Colonic mucosa (tissue), 4 donors: ENCODE results near the gene SLC25A21. TPM values are rescaled to one million over a fixed set of nuclear protein-coding genes. Genes with fewer than 3 reads are reported as not detected.

Source experiments
- DNase-seq: peaks from one replicate; pipeline ENCODE4 v3.0.0-alpha.2; 2020
- H3K27ac ChIP-seq: fragments of 200-600 bp; one replicate; pipeline ENCODE4 v1.8.0; 2021
- H3K27me3 ChIP-seq: fragments of 200-600 bp; one replicate; pipeline ENCODE4 v1.8.0; 2021
- H3K36me3 ChIP-seq: fragments of 200-600 bp; one replicate; pipeline ENCODE4 v1.8.0; 2021
- H3K4me1 ChIP-seq: fragments of 200-600 bp; one replicate; pipeline ENCODE4 v1.8.0; 2021; ENCODE audit warnings: mild to moderate bottlenecking
- H3K4me3 ChIP-seq: fragments of 200-600 bp; one replicate; pipeline ENCODE4 v1.8.0; 2021
- H3K9ac ChIP-seq, 2 donors: one replicate each; pipeline ENCODE4 v1.7.0; 2013; ENCODE audit warnings: control low read depth in 2 of 2, low read depth in 2 of 2, low read length in 2 of 2
- H3K9me3 ChIP-seq: fragments of 200-600 bp; one replicate; pipeline ENCODE4 v1.8.0; 2021
- intact Hi-C: fragments of 100-400 bp; cut with DNase I; formaldehyde crosslinking; loops from one replicate; pipeline ENCODE4 v1.14.1; 2022
- total RNA-seq, 2 donors: library from RNA; stranded (reverse); fragmentation: NEBNext Ultra II Directional in 1 of 2; extraction: Animal tissue kit (Norgen Biotek cat#: 25700) in 1 of 2; gene quantifications; one replicate each; pipeline ENCODE4 v1.2.1, GENCODE V29; 2021
- TF ChIP-seq, protein P1 (sequence below): fragments of 200-600 bp; IDR thresholded peaks from one replicate; pipeline ENCODE4 v1.8.0; 2022; ENCODE audit warnings: antibody characterized with exemption, mild to moderate bottlenecking
- donor health status: healthy.
- donor health status: DM: no; HTN: no; CAD: no.
- donor health status: DM: no; HTN: no; CAD: no.

The SLC25A21 gene
- total RNA-seq, 2 donors from 2014 or later: 0.77 to 0.82 TPM

DNA sequence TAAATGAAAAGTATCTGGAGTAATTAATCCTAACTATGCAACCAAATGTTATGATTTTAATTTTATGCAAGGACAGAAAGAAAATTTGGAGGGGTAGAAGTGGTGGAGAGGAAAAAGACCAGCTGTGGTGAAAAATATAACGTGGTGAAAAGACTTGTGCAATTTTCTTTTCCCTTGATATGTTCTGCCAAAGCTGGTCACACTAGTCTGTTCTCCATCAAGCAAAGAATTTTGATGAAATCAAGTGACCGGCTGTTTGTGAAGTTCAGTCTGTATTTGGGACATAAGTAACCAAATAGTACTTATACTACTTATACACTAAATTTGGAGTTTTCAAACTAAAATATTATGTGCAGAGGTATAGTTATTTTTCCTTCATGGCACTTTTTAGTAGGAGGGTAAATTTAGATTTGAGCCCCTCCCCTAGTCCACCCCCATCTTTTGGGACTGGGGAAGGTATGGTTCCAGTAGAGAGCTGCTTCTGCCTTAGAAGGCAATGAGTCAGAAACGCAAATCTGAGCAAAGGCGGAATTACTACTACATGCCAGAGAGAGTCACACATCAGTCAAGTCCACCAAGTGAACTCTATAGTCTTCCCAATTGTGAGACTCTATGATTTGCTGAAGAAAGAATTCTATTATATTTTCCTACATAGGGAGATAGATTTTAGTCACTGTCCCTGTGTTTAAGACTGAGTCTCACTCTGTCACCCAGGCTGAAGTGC lies 229.7 kb downstream of the SLC25A21 start:
- Histone ChIP-seq H3K27ac (no peak overlapping the region), H3K9ac (no peak overlapping the region), H3K9me3 (no peaks in the 10 kb centered on the region), H3K36me3 (no peaks in the 10 kb centered on the region), H3K27me3 (no peaks in the 10 kb centered on the region), H3K4me1 (no peaks in the 10 kb centered on the region), H3K4me3 (no peak overlapping the region)
- TF ChIP-seq, protein P1, sequence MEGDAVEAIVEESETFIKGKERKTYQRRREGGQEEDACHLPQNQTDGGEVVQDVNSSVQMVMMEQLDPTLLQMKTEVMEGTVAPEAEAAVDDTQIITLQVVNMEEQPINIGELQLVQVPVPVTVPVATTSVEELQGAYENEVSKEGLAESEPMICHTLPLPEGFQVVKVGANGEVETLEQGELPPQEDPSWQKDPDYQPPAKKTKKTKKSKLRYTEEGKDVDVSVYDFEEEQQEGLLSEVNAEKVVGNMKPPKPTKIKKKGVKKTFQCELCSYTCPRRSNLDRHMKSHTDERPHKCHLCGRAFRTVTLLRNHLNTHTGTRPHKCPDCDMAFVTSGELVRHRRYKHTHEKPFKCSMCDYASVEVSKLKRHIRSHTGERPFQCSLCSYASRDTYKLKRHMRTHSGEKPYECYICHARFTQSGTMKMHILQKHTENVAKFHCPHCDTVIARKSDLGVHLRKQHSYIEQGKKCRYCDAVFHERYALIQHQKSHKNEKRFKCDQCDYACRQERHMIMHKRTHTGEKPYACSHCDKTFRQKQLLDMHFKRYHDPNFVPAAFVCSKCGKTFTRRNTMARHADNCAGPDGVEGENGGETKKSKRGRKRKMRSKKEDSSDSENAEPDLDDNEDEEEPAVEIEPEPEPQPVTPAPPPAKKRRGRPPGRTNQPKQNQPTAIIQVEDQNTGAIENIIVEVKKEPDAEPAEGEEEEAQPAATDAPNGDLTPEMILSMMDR: no peak
- intact Hi-C loops: loop anchor here (5.0 to 10.0 kb wide), 2 partner anchors 295 to 388 kb away; no protein-coding TSS in a partner anchor
- DNase-seq: no peak

DNA sequence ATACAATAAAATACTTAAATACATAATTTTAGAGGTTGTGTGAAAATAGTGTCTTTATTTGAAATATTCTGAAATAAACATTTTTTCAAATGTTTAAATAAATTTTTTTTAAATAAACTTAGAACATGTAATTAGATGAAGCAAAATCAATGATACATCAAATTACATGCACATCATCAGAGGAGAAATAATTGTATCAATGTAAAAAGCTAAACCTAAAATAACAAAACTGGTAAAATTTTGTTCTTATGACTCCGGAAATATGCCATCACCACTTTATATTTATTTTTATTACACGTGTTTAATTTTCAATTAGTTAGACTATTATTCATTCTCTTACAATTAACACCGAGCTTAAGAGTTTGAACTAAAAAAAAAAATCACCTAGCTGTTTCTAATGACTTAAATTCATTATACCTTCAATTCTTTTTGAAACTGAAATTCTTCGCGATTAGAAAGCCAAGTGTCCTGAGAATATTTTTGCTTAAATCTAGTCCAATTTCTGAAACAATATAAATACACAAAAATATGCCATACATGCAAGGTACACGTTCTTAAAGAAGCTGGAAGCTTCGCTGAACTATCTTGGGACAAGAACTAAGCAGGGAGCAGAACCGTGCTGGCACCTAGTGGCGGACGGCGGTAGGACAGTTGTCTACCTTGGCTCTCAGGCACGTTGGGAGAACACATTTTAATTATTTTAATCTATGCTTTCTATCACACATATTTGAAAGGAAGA lies 230.5 kb downstream of the SLC25A21 start:
- peak; percentile 78 for DNase-seq
- Histone ChIP-seq H3K27me3 (no peaks in the 10 kb centered on the region), H3K4me1 (no peaks in the 10 kb centered on the region), H3K27ac (no peak overlapping the region), H3K36me3 (no peaks in the 10 kb centered on the region), H3K9me3 (no peaks in the 10 kb centered on the region), H3K4me3 (no peak overlapping the region), H3K9ac (no peak overlapping the region)
- TF ChIP-seq, protein P1: peak; percentile 92
- intact Hi-C loops: loop anchor here (5.0 to 10.0 kb wide), 2 partner anchors 295 to 387 kb away; no protein-coding TSS in a partner anchor

DNA sequence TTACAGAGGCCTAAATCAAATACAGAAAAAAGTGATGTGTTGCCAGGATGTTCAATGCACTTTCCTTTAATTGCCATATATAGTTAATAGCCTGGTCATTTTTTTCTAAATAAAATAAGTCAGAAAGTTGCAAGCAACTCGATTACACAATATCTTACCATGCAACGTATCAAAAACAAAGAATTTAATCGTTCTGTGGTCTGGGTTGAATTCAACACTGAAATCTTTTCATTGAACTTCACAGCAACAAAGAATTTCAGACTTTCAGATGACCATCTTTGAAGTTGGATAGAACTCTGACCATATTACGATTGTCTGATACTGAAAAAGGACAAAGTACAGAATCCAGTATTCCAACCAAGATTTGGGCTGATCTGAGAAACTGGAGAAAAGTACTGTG lies 231.9 kb downstream of the SLC25A21 start:
- Histone ChIP-seq H3K27ac (no peak overlapping the region), H3K27me3 (no peaks in the 10 kb centered on the region), H3K4me1 (no peaks in the 10 kb centered on the region), H3K9me3 (no peaks in the 10 kb centered on the region), H3K36me3 (no peaks in the 10 kb centered on the region), H3K4me3 (no peak overlapping the region), H3K9ac (no peak overlapping the region)
- intact Hi-C loops: loop anchor here (5.0 to 10.0 kb wide), 2 partner anchors 293 to 386 kb away; no protein-coding TSS in a partner anchor
- TF ChIP-seq, protein P1: no peak
- DNase-seq: no peak

DNA sequence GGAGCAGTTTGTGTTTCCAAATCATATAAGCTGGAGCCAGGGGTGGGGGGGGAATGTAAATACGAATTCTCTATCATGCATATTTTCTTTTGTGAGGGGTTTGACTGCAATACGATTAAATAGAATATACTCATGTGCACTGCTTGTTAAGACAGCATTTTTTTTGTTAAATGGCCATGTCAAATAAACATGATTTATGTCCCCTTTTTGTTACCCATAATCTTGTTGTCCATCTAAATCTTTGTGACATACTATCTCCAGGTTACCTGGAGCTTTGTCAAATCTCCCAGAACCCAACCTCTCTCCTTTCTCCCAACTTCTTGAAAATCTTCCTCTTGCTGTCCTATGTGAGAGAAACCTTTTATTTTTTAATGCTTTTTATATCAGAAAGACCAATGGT lies 233.1 kb downstream of the SLC25A21 start:
- Histone ChIP-seq H3K36me3 (no peaks in the 10 kb centered on the region), H3K9ac (no peak overlapping the region), H3K27me3 (no peaks in the 10 kb centered on the region), H3K27ac (no peak overlapping the region), H3K9me3 (no peaks in the 10 kb centered on the region), H3K4me1 (no peaks in the 10 kb centered on the region), H3K4me3 (no peak overlapping the region)
- no peak for DNase-seq
- TF ChIP-seq, protein P1: no peak
- intact Hi-C loops: no loop called here

DNA sequence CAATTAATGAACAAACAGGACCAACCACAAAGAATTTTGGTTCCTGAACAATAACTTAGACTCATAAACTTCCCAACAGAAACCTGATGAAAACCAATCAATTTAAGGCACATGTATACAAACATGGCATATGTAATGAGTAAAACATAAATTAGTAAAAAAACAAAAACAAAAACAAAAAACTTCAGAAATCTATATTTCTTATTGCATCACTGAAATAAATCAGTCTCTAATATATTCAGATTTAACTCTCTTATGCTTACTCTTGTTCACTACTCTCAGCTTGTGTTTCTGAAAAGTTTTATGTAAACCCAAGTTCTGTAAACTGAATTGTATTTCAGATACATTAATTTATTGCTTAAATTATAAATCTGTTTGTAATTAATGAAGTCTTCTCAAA lies 233.7 kb downstream of the SLC25A21 start:
- DNase-seq: no peak
- Histone ChIP-seq H3K27me3 (no peaks in the 10 kb centered on the region), H3K4me3 (no peak overlapping the region), H3K9me3 (no peaks in the 10 kb centered on the region), H3K27ac (no peak overlapping the region), H3K4me1 (no peaks in the 10 kb centered on the region), H3K9ac (no peak overlapping the region), H3K36me3 (no peaks in the 10 kb centered on the region)
- intact Hi-C loops: no loop called here
- TF ChIP-seq, protein P1: no peak
